22Rv1 (cell line): ENCODE measurements around the gene LEO1.

Experiments
- ZFX ChIP-seq: fragments of 450-650 bp; IDR thresholded peaks from 2 replicates; pipeline ENCODE4 v1.6.1; 2017; ENCODE audit warnings: antibody characterized with exemption, borderline replicate concordance
- TF ChIP-seq, protein P1 (sequence below): fragments of 450-650 bp; IDR thresholded peaks from 2 replicates; pipeline ENCODE4 v1.5.1; 2017; ENCODE audit warnings: mild to moderate bottlenecking

DNA sequence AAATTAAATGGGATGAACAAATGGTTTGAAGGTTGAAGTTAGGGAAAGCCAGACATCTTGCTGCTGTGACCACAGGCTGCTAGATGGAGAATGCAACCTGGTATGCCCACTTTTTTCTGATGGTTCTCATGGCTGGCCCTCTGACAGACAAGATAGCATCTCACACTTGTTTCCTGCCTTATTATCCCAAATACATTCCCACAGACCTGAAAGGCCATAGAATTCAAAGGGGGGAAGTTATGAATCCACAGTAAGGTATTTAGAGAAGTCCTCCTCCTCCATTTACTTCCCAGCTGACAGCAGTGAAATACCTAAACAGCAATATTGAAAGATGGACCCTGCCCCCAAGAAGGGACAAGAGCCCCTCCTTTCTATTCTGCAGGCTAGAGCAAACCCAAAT lies 32.4 kb downstream of the LEO1 start:
- TF ChIP-seq, protein P1, sequence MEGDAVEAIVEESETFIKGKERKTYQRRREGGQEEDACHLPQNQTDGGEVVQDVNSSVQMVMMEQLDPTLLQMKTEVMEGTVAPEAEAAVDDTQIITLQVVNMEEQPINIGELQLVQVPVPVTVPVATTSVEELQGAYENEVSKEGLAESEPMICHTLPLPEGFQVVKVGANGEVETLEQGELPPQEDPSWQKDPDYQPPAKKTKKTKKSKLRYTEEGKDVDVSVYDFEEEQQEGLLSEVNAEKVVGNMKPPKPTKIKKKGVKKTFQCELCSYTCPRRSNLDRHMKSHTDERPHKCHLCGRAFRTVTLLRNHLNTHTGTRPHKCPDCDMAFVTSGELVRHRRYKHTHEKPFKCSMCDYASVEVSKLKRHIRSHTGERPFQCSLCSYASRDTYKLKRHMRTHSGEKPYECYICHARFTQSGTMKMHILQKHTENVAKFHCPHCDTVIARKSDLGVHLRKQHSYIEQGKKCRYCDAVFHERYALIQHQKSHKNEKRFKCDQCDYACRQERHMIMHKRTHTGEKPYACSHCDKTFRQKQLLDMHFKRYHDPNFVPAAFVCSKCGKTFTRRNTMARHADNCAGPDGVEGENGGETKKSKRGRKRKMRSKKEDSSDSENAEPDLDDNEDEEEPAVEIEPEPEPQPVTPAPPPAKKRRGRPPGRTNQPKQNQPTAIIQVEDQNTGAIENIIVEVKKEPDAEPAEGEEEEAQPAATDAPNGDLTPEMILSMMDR = no peak
- no peak for TF ChIP-seq ZFX
